ENCODE measurements around the gene KCNMA1.

Gene KCNMA1

GRCh38 chr10:77319557-77319956 is 318.1 kb downstream of the KCNMA1 start:
- DNase-seq, result no peak

- DNase-seq, result no peak
Measured at GRCh38 chr10:77318739-77319138, 318.9 kb downstream of the KCNMA1 start.

DNA sequence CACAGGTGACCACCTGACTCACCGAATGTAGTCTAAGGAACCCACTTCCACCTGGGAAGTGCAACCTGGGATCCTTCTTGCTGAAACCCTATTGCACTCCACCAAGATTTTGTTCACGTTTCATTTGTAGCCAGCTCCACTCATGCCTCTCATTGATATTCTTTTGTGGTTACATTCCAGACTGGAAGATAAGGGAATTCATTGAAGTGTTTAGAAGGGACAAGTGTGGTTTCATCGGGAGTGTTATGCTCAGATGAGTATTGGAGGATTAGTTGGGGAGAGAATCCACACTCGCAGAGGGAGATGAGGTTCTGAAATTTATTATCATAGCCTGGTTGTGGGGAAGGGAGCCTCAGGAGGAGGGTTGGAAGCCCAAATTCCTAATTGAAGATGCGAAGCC is 320.4 kb downstream of the KCNMA1 start:
- no peak for DNase-seq

GRCh38 chr10:77315496-77316129 is 322.0 kb downstream of the KCNMA1 start:
- DNase-seq, result no peak

- DNase-seq, result no peak
Measured at GRCh38 chr10:77313066-77313750, 324.4 kb downstream of the KCNMA1 start.

GRCh38 chr10:77311186-77311585 is 326.4 kb downstream of the KCNMA1 start:
- DNase-seq, result no peak

DNA sequence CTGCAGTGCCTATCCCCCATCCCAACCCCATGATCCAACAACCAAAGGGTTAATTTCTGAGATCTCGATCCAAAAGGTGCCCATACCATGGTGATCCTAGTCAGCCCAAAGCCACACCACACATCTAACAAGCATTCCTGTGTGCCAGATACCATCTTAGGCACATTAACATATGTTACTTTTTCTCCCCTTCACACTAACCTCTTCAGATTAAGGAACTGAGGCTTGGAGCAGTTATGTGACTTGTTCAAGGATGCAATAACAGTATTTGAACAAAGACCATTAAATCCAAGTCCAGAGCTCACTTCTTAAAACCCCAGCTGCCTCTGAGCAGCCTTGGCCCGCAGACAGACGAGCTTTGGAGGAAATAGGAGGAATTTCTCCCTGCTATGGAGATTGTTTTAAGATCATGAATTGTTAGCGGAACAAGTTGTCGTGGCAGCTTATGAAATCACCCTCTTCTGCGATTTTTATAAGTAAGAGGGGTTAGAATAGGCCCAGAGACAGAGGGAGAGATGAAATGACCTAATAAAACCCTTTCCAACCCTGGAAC is 327.2 kb downstream of the KCNMA1 start:
- DNase-seq, result no peak

- DNase-seq, result no peak
Measured at GRCh38 chr10:77309509-77309908, 328.1 kb downstream of the KCNMA1 start.

GRCh38 chr10:77309092-77309491 is 328.5 kb downstream of the KCNMA1 start:
- DNase-seq, result no peak

DNA sequence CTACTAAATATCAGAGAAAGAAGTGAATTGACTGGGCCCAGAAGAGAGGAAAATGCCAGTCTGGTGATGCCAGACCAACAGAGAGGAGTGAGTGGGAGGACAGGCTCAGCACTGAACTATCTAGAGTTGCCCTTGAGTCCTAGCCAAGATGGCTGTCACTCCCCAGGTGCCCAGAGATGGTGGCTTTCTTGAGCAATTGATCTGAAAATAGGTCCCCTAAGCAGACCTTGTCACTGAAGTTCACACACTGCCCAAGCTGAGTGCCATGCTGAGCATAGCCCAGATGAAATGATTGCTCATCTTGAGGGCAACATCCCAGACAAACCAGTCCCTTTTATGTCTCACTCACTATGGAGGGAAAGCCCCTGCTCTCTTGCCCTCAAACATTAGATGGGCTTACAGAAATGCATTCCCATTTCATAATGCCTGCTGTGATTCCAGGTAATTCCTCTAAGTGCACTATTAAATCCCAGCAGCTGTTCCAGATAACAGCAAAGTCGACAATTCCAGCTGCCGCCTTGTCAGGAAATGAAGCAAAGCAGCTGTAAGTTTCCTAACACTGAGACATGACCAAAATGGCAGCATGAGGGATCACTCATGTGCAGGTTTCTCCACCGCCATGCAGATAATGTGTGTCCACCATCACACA is 329.4 kb downstream of the KCNMA1 start:
- no peak for DNase-seq

DNA sequence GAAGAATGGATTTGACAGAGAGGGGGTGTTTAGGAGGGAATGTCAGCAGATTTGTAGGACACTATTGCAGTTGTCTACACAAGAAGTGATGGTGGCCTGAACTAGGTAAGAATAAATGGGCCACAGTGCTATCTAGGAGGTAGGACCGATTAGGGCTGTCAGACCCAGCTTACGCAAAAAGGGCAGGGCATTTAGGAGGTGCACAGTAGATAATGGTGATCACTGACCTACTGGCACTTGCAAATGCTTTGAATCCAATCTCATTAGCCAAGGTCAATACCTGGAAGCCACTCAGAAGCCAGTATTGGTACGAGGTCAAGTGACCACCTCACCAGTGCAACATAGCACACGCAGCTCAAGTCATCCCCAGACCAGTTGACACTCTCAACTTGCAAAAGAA is 330.9 kb downstream of the KCNMA1 start:
- no peak for DNase-seq

- no peak for DNase-seq
Measured at GRCh38 chr10:77305650-77306632, 331.7 kb downstream of the KCNMA1 start.

GRCh38 chr10:77304192-77304591 is 333.4 kb downstream of the KCNMA1 start:
- DNase-seq, result no peak

DNA sequence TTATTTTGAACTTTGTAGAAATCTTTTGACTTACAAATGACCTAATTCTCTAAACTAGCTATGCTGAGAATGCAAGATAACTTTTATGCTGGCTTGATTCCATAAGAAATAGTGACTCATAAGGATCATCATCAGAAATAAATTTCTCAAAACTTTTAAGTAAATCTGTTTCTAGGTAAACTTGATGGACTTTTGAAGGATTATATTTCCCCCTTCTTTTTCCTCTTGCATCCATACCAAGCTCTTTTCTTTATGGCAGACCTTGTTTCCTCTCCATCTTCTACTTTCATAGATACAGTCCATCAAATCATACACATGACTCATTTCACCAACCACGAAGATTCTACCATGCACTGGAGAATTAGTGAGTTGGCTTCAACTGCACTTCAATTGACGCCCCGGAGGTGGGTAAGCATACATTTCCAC is 336.3 kb downstream of the KCNMA1 start:
- DNase-seq, result no peak

DNA sequence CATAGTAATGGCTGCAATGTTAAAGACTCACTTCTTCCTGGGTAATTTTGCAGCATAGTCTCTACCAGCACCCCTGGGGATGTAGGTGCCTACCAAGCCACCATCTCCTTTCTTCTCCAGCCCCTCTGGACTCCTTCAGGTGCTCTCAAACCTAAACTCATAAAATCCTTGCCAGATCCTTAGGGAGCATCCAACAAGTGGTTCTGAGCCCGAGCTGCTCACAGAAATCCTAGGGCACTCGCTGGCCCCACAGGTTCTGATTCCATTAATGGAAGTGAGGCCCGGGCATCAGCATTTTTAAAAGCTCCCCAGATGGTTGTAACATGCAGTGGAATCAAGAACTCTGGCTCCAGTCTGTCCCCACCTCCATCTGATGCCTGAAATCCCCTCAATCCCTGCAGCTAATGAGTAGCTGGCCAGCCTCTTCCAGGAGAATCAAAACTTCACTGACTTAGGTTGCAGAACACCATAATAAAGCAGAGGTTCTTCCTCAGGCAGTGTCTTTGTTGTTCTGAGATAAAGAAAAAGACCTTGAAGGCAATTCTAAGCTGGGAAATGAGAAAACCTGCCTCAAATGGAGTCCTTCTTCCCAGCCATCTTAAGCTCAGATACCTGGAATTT is 336.8 kb downstream of the KCNMA1 start:
- no peak for DNase-seq

- DNase-seq, result no peak
Measured at GRCh38 chr10:77299320-77299719, 338.3 kb downstream of the KCNMA1 start.

- no peak for DNase-seq
Measured at GRCh38 chr10:77297393-77297739, 340.2 kb downstream of the KCNMA1 start.

GRCh38 chr10:77296534-77297392 is 340.8 kb downstream of the KCNMA1 start:
- DNase-seq, result no peak

- no peak for DNase-seq
Measured at GRCh38 chr10:77293773-77294172, 343.8 kb downstream of the KCNMA1 start.

DNA sequence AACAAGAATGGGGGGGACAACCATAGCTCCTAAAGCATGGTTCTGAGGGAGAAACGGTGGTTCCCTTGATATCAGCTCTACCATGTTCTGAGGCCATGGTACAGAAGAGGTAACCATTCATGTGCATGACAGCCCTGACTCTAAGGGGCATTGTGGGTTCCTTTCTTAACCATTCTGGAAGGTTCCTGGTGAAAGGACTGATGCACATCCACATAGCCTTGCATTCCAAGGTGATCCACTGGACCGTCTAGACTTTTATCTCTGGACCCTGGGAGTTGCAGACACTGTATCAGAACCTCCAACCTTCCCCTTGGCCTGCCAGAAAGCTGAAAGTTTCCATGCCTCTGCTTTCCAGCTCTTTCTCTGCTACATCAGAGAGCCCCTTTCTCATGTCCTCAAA is 344.3 kb downstream of the KCNMA1 start:
- no peak for DNase-seq
